Activated naive CD8-positive, alpha-beta T cell treated with anti-CD3 and anti-CD28 coated beads, Interleukin-2, amount 10 ng/mL, durations not matched to agents 7 days and 5 days (primary cell): Measurements from ENCODE around the gene RARS2. TPM values are rescaled to one million over a fixed set of nuclear protein-coding genes. Genes with fewer than 3 reads are reported as not detected.

ENCODE experiments used
- ATAC-seq: fragments of 150-1000 bp; cut with Tn5 transposase; one replicate; pipeline ENCODE4 v1.10.0; 2021; ENCODE audit warnings: low read depth, moderate library complexity
- POLR2A ChIA-PET: fragments of 350-600 bp; sonication (Branson Sonifier 250); formaldehyde crosslinking; loops from one replicate; lab custom pipeline; 2021; ENCODE audit warnings: antibody characterized with exemption; lab: Charles Lee
- DNase-seq: peaks from one replicate; pipeline ENCODE4 v3.0.0; 2021
- H3K27ac Mint-ChIP-seq: one replicate; pipeline ENCODE4 v1.8.0; 2022; ENCODE audit warnings: mild to moderate bottlenecking, mixed read lengths
- H3K27me3 Mint-ChIP-seq: one replicate; pipeline ENCODE4 v1.8.0; 2022; ENCODE audit warnings: mild to moderate bottlenecking, moderate library complexity, mixed read lengths
- H3K36me3 Mint-ChIP-seq: one replicate; pipeline ENCODE4 v1.8.0; 2021; ENCODE audit warnings: mild to moderate bottlenecking, mixed read lengths
- H3K4me1 Mint-ChIP-seq: one replicate; pipeline ENCODE4 v1.8.0; 2021; ENCODE audit warnings: mixed read lengths
- H3K4me3 Mint-ChIP-seq: one replicate; pipeline ENCODE4 v1.8.0; 2022; ENCODE audit warnings: mild to moderate bottlenecking, moderate library complexity, mixed read lengths
- H3K9me3 Mint-ChIP-seq: one replicate; pipeline ENCODE4 v1.8.0; 2021; ENCODE audit warnings: mixed read lengths
- total RNA-seq, 2 experiments: library from RNA; stranded (reverse); gene quantifications; one replicate each; pipeline ENCODE4 v1.2.3, GENCODE V29; 2021

Gene RARS2
- total RNA-seq, 2 experiments from 2014 or later, result 25.4 to 26.8 TPM

DNA sequence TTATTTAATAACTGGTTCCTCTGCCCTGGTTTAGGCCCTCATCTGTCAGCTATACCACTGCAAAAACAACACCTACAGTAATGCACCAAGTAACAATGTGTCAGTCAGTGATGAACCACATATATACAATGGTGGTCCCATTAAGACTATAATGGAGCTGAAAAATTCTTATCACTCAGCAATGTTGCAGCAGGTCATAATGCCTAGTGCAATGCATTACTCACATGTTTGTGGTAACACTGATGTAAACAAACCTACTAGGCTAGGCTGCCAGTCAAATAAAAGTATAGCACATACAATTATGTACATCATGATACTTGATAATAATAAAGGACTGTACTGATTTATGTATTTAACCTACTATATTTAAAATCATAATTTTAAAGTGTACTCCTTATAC is 31.3 kb downstream of the RARS2 start:
- ATAC-seq (no peak), DNase-seq (no peak)
- Mint-ChIP-seq H3K4me1 (no peaks in the 10 kb centered on the region), H3K27me3 (no peaks in the 10 kb centered on the region), H3K9me3 (no peaks in the 10 kb centered on the region), H3K36me3 (peaks cover 18% of the 10 kb centered on the region), H3K27ac (no peak overlapping the region), H3K4me3 (no peak overlapping the region)
- POLR2A ChIA-PET, result no interaction called here

DNA sequence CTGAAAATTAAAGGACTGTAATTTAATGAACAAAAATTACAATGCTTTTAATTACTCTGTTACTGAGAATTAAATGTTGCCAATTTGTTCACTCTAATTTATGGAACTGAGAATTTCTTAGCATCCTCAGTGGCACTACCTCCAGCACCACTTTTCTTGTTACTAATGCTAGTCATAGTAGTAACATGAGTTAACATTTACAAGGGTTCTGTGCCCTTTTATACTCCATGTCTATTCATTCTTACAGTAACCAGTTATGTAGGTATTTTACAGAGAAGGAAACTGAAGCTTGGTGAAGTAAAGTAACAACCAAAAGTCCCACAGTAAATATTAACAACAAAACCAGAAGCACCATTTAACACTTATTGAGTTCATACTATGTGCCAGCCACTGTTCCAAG is 34.3 kb downstream of the RARS2 start:
- Mint-ChIP-seq H3K4me3 (no peak overlapping the region), H3K4me1 (peaks cover 1% of the 10 kb centered on the region), H3K27me3 (no peaks in the 10 kb centered on the region), H3K9me3 (no peaks in the 10 kb centered on the region), H3K27ac (no peak overlapping the region), H3K36me3 (peaks cover 16% of the 10 kb centered on the region)
- no peak for DNase-seq
- POLR2A ChIA-PET, result no interaction called here
- no peak for ATAC-seq

DNA sequence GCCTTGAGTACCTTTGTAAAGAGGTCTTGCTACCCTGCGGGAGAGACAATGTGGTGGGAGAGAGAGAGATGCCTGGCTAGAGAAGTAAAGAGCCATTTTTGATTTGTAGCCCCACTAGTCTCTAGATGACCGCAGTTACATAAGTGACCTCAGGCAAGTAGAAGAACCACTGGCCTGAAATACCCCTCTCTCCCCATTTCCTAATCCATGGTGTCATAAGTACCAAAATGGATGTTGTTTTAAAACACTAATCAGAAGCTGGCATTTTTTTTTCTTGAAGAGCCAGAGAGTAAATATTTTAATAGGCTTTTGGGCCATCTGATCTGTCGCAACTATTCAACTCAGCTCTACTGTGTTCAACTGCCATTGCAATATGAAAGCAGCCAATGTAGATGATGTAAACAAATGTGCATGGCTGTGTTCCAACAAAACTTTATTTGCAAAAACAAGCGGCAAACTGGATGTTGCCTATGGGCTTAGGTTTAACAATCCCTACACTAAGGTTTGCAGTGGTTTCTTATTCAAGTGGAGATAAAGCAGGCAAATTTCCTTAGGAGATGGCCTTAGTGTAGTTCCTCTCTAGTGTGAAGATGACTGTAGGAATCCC is 36.5 kb downstream of the RARS2 start:
- H3K27me3 Mint-ChIP-seq, result no peaks in the 10 kb centered on the region
- H3K27ac Mint-ChIP-seq, result no peak overlapping the region
- POLR2A ChIA-PET, result no interaction called here
- H3K9me3 Mint-ChIP-seq, result no peaks in the 10 kb centered on the region
- ATAC-seq (no peak), DNase-seq (no peak)
- no peak overlapping the region for H3K4me3 Mint-ChIP-seq
- H3K36me3 Mint-ChIP-seq, result peaks cover 18% of the 10 kb centered on the region
- H3K4me1 Mint-ChIP-seq, result peaks cover 1% of the 10 kb centered on the region

DNA sequence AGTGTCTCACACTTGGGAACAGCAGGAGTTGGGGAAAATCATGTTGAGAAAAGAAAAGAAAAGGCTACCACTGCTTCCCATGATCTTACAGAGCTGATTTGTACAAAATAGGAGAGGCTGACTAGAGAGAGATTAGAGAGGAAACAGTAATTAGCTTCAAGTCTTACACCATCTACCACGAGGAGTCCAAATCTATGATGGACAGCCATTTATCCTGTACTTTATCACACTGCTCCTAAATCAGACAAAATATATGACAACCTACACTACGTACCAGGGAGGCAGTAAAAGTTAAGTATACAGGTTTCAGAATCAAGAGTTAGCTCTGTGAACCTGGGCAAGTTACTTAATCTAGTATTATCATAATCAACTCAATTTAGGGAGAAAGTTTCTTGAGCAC is 38.0 kb downstream of the RARS2 start:
- no peak overlapping the region for H3K4me3 Mint-ChIP-seq

DNA sequence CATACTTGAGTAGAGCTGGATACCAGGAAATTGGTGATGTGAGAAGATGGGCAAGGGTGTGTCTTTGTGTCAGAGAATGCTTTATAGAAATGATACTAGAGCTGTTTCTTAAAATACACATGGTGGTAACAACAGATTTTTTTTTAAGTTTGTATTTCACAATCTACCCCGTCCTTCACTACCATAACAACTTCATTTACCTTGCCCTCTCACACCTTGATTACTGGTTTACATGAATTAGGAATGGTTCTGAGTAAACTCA is 45.4 kb downstream of the RARS2 start:
- ATAC-seq, result no peak
- Mint-ChIP-seq H3K27ac (no peak overlapping the region), H3K4me3 (no peak overlapping the region), H3K36me3 (peaks cover 44% of the 10 kb centered on the region), H3K4me1 (peaks cover under 1% of the 10 kb centered on the region), H3K9me3 (peaks cover 6% of the 10 kb centered on the region), H3K27me3 (no peaks in the 10 kb centered on the region)
- DNase-seq, result no peak
- POLR2A ChIA-PET, result no interaction called here

More for the DNA sequence above, 38.0 kb downstream of the RARS2 start:
- H3K9me3 Mint-ChIP-seq, result no peaks in the 10 kb centered on the region
- DNase-seq (no peak), ATAC-seq (no peak)
- POLR2A ChIA-PET, result no interaction called here
- H3K4me1 Mint-ChIP-seq, result peaks cover 1% of the 10 kb centered on the region
- no peaks in the 10 kb centered on the region for H3K27me3 Mint-ChIP-seq
- no peak overlapping the region for H3K27ac Mint-ChIP-seq
- H3K36me3 Mint-ChIP-seq, result peaks cover 17% of the 10 kb centered on the region

DNA sequence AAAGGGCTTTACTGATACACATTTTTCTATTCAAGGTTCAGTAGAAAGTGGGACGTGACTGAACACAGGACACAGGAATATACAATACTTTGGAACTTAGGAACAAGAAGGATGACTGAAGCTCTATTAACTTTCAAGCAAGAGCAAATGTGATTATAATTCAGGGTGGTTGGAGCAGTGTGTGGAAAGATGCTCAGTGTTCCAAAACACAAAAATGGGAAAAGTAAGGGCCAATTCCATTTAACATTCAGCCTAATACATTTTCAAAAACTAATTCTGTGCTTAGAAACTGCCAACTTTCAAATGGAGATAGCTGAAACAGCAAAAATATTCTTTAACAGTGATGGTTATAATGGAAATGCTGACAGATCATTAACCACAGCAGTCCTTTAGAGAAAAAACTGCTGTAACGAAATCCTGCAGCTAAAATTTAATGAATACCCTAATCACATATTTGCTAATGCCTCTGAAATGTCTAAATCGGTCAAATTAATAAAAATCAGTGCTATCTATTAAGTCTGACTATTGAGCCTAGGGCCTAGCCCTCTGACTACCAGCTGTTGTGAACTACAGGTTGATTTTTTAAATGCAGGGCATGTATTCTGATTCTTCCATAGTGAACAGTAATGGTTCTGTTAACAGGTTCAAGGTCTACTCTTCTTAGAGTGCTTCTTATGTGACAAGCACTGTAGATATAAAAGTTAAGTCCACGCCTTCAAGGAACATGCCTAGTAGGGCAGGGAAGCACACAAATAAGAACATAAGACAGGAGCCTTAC is 45.9 kb downstream of the RARS2 start:
- peaks cover 8% of the 10 kb centered on the region for H3K9me3 Mint-ChIP-seq
- POLR2A ChIA-PET, result no interaction called here
- ATAC-seq (no peak), DNase-seq (no peak)
- no peaks in the 10 kb centered on the region for H3K27me3 Mint-ChIP-seq
- H3K4me3 Mint-ChIP-seq, result no peak overlapping the region
- peaks cover 2% of the 10 kb centered on the region for H3K4me1 Mint-ChIP-seq
- H3K27ac Mint-ChIP-seq, result no peak overlapping the region
- H3K36me3 Mint-ChIP-seq, result peaks cover 48% of the 10 kb centered on the region

DNA sequence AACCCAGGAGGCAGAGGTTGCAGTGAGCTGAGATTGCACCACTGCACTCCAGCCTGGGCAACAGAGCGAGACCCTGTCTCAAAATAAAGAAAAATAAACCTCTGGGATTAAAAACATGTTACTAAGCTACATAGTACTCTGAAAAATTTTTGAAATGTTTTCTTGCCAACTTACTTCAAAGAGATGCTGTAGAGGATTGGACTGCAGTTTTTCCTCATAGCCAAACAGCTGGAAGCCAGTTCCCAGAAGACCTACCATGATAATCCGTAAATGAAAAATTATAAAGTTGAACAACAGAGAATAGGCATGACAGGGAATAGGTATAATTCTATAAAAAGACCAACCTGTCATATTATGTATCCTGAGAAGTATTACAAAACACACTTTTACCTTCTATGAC is 48.0 kb downstream of the RARS2 start:
- DNase-seq (no peak), ATAC-seq (no peak)
- peaks cover 3% of the 10 kb centered on the region for H3K4me1 Mint-ChIP-seq
- no peaks in the 10 kb centered on the region for H3K27me3 Mint-ChIP-seq
- H3K9me3 Mint-ChIP-seq, result peaks cover 8% of the 10 kb centered on the region
- H3K4me3 Mint-ChIP-seq, result no peak overlapping the region
- POLR2A ChIA-PET, result no interaction called here
- H3K36me3 Mint-ChIP-seq, result peaks cover 49% of the 10 kb centered on the region
- no peak overlapping the region for H3K27ac Mint-ChIP-seq

DNA sequence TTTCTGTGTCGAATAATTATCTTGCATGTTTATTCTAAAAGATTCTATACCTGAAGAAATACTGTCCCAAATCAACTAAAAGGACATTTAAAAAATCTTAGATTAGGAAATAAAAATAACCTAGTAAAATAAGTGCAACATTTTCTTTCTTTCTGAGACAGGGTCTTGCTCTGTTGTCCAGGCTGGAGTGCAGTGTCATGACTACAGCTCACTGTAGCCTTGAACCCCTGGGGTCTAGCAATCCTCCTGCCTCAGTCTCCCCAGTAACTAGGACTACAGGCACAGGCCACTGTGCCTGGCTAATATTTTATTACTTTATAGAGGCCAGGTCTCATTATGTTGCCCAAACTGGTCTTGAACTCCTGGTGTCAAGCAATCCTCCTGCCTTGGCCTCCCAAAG is 48.7 kb downstream of the RARS2 start:
- ATAC-seq (no peak), DNase-seq (no peak)
- H3K9me3 Mint-ChIP-seq, result peaks cover 8% of the 10 kb centered on the region
- H3K4me1 Mint-ChIP-seq, result peaks cover 3% of the 10 kb centered on the region
- POLR2A ChIA-PET, result no interaction called here
- no peak overlapping the region for H3K4me3 Mint-ChIP-seq
- no peak overlapping the region for H3K27ac Mint-ChIP-seq
- H3K27me3 Mint-ChIP-seq, result no peaks in the 10 kb centered on the region
- peaks cover 48% of the 10 kb centered on the region for H3K36me3 Mint-ChIP-seq

DNA sequence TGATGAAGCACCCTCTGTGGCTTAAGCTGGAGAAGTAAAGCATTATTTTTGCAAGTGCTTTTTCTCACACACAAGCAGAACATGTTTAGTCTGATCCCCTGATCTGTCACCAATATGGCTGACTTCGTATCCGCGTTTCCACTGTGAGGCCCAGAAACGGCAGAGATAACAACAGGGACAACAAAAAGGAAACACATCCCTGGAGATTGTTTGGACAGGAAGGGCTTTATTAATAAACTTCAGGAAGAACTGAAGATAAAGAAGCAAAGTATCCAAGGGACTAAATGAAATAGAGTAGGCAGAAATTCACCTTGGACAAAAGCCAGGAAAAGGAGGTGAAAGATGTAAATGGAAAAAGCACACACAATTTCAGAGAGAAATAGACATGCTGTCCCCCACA is 49.2 kb downstream of the RARS2 start:
- DNase-seq (no peak), ATAC-seq (no peak)
- H3K36me3 Mint-ChIP-seq, result peaks cover 46% of the 10 kb centered on the region
- H3K4me1 Mint-ChIP-seq, result peaks cover 3% of the 10 kb centered on the region
- H3K27me3 Mint-ChIP-seq, result no peaks in the 10 kb centered on the region
- POLR2A ChIA-PET, result no interaction called here
- H3K4me3 Mint-ChIP-seq, result no peak overlapping the region
- H3K9me3 Mint-ChIP-seq, result peaks cover 8% of the 10 kb centered on the region
- H3K27ac Mint-ChIP-seq, result no peak overlapping the region

DNA sequence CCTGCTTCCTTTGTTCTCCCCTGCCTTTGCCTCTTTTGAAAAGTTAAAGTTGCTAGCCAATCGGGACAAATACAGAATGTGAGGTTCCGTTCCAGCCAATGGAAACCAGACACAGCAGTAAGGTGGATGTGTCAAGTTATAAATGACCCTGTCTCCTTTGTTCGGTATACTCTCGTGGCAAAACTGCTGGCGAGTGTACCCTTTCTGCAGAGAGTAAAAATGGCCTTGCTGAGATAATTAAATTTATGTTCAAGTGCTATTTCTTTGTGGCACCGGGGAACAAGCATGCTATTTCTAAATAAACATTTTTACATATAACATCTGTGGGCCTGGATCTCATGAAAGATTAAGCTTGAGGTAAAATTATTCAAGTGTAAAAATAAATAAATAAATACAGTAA is 50.2 kb downstream of the RARS2 start:
- Mint-ChIP-seq H3K27ac (no peak overlapping the region), H3K9me3 (peaks cover 8% of the 10 kb centered on the region), H3K27me3 (no peaks in the 10 kb centered on the region), H3K36me3 (peaks cover 39% of the 10 kb centered on the region), H3K4me1 (peaks cover 3% of the 10 kb centered on the region), H3K4me3 (no peak overlapping the region)
- DNase-seq (no peak), ATAC-seq (no peak)
- POLR2A ChIA-PET, result no interaction called here

DNA sequence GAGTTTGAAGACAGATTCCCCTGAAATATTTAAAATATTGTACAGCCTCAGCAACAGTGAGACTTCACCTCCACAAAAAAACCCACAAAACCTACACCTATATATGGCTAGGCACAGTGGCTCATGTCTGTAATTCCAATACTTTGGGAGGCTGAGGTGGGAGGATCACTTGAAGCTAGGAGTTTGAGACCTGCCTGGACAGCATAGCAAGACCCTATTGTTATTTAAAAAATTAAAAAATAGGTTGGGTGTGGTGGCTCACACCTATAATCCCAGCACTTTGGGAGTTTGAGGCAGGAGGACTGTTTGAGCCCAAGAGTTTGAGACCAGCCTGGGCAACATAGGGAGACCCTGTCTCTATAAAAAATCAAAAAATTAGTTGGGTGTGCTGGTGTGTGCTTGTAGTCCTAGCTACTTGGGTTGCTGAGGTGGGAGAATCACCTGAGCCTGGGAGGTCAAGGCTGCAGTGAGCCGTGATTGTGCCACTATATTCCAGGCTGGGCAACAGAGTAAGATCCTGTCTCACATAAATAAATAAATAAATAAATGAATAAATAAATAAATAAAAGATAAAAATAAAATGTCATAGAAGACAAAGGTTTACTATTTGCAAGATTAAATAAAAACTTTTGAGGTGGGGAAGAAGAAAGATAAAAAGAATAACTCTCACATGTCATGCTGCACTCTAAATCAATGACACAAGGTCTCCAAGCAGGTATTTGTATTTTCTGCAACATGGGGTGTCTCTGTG is 51.1 kb downstream of the RARS2 start:
- Mint-ChIP-seq H3K4me3 (no peak overlapping the region), H3K27me3 (no peaks in the 10 kb centered on the region), H3K36me3 (peaks cover 39% of the 10 kb centered on the region), H3K27ac (no peak overlapping the region), H3K4me1 (peaks cover 3% of the 10 kb centered on the region), H3K9me3 (peaks cover 8% of the 10 kb centered on the region)
- POLR2A ChIA-PET, result no interaction called here
- DNase-seq (no peak), ATAC-seq (no peak)

DNA sequence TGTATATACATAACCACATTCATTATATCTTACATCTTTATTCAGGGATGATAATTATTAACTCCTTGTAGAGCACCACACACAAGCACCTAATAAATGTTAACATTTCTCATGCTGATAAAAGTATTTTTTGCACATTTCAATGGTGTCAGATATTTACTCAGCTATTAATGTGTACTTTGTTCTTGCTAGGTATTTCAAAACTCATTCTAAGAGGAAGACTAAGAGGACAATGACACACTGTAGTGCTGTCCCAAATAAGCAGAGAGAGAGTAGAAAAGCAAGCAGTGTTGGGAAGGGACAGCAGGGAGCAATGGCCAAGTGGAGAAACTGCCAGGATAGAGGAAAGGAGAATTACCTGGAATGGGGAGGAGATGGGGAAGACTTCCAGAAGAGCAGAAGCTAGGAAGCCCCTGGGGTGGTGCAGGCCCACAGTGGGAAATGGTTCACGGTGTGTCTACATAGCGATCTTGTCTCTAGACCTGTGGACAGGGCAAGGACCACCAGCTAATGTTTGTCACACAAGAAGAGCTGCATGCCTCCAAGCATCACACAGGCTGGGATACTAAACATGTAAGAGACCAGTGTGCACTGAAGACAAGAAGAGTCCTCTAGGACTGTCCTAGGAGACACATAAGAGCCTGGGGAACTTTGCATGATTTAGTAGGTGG is 55.3 kb downstream of the RARS2 start:
- Mint-ChIP-seq H3K9me3 (peaks cover 3% of the 10 kb centered on the region), H3K27me3 (no peaks in the 10 kb centered on the region), H3K4me3 (no peak overlapping the region), H3K27ac (no peak overlapping the region), H3K4me1 (peaks cover 3% of the 10 kb centered on the region), H3K36me3 (peaks cover 11% of the 10 kb centered on the region)
- ATAC-seq, result no peak
- no peak for DNase-seq
- POLR2A ChIA-PET, result no interaction called here

DNA sequence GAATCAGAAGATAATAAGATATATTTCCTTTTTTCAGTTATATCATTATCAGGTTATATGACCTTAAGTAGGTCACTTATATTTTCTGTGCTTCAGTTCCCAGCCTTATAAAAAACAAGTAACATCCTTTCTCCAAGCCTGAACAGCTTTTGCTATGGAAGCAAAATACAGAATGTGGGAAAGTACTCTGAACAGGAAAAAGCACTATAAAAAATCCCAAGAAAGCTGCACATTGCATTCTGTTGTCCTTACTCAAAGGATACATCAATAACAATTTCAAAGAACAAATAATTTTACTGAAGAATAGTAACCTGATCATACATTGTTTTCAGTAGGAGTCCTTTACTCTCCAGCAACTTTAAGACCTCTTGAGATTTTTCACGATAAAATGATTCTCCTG is 60.6 kb downstream of the RARS2 start:
- DNase-seq, result no peak
- Mint-ChIP-seq H3K36me3 (peaks cover 16% of the 10 kb centered on the region), H3K27me3 (no peaks in the 10 kb centered on the region), H3K27ac (no peak overlapping the region), H3K9me3 (no peaks in the 10 kb centered on the region), H3K4me1 (peaks cover 1% of the 10 kb centered on the region), H3K4me3 (no peak overlapping the region)
- POLR2A ChIA-PET, result no interaction called here
- ATAC-seq, result no peak
